Renal cortex interstitium (tissue), 11 donors: Measurements from ENCODE around the gene BTBD2. TPM values are rescaled to one million over a fixed set of nuclear protein-coding genes. Genes with fewer than 3 reads are reported as not detected.
A peak's percentile ranks its signal among the peaks of the same experiment; 100 is the strongest.
"Not testable (repeated sequence)": the region's sequence is repeated elsewhere in the genome, so short reads cannot be mapped to it uniquely, and the experiment has no call there.

Source experiments
- DNase-seq, 11 donors: peaks; one replicate each; pipeline ENCODE4 v3.0.0-alpha.2; 2013; ENCODE audit warnings: low read depth in 9 of 11, low spot score in 4 of 11; ENCODE audit errors: extremely low read depth in 1 of 11
- polyA plus RNA-seq, 3 donors: library from polyadenylated mRNA; unstranded; fragments of 120-200 nt; gene quantifications; one replicate each; pipeline ENCODE4 v1.2.1, GENCODE V29; 2013; ENCODE audit not compliant: insufficient read length in 3 of 3

BTBD2 gene
- polyA plus RNA-seq, 3 donors = 87.0 to 117 (median 105) TPM

DNA sequence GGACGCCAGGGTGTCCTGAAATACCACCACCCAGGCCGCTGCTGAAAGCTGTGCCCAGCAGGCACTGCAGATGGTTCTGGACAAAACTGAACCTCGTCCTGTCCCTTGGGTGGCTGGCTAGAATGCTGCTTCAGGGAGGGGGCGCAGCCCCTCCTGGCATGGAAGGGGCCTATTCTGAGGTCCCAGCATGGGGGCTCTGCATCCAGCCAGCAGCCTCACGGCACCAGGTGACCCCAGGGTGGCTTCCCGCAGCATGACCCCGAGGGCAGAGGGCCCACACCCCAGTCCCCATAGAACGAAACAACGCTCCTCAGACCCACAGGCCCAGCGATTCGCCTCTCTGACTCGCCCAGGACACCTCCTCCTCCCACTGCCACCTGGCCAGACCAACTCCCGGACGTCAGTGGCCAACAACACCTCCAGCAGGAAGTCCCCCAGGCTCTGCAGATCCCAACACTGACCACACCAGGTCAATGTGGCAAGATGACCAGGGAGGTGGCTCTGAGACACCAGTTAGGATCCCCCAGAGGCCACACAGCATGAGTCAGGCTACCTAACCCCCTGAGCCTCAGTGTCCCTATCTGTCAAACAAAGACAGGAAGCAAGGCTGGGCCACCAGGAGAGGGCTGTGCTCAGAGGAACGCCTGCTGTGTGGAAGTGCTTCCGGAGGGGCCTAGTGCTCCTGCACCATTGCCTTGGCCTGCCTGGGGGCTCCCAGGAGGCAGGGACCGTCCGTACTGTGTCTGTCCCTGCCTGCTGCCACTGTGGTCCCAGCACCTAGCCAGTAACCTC is 29.4 kb upstream of the BTBD2 start:
- no peak for DNase-seq

DNA sequence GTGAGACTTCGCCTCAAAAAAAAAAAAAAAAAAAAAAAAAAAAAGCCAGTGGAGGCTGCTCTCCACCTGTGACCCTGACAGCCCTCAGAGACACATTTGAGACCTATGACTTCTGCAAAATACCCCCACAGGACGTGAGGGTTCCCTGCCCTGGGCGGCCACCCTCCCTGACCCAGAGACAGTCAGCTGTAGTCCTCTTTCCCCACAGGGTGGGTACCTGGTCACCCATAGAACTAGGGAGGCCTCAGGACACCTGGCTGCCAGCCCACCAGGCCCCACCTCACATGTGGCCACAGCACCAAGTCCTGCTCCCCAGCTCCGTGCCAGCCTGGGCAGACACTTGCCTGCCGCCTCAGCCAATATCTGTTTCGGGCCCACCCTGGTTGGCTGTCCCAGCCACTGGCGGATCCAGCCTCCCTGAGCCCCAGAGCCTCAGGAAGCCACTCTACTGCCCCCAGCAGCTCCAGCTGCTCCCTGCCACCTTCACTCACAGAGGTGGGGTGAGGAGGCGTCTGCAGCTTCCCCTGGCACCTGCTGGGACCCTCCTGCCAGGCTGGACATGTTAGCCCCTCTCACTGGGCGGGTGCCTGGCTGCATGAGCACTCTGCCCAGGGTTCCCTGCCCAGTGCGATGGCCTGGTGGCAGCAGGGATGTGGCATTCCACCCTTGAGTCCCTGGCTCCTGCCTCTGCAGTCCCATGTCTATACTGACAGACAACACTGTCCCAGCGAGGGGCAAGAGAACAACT is 28.6 kb upstream of the BTBD2 start:
- no peak for DNase-seq

DNA sequence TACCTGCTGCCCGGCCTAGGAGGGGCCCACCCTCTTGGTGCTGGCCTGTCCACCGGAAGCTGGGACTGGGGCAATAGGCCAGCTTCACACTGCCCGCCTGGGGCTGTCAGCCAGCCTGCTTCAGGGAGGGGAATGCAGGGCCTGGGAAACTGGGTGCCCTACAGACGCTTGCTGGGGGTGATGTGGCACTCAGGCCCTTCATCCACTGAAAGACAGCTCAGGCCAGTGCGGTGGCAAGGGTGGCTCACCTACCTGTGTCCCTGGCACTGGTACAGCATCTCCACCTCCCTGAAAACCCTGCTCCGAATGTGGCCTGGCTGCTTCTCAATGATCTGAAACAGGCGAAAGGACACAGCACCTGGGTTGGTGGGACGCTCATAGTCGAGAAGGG is 27.7 kb upstream of the BTBD2 start:
- DNase-seq = no peak

DNA sequence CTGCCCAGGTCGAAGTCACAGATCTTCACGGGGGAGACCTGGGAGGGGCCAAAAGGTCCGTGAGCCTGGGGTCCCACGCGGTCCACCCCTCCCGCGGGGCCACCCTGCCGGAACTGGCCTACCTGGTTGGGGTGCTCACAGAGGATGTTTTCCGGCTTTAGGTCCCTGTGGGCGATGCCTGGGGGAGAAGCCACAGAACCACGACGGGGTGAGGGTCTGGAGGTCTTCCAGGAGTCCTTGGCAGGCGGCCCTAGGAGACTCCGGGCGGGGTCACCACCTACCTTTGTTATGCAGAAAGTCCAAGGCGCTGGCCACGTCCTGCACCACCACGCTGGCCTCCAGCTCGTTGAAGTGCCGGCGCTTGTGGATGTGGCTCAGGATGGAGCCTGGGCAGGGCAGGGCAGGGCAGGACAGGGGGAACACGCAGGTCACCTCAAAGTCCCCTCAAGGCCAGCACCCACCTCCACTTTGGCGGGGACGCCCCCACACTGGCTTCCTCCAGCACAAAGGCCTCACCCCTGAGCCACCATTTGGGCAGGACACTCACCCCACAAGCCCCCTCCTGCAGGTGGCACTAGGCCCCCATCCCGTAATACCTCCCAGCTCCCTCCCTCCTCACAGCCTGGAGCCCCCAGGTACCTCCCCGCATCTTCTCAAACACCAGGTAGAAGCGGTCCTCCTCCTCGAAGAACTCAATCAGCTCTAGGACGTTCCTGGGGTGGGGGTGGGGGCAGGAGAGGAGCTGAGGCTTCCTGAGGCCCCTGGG is 27.2 kb upstream of the BTBD2 start:
- DNase-seq = no peak

DNA sequence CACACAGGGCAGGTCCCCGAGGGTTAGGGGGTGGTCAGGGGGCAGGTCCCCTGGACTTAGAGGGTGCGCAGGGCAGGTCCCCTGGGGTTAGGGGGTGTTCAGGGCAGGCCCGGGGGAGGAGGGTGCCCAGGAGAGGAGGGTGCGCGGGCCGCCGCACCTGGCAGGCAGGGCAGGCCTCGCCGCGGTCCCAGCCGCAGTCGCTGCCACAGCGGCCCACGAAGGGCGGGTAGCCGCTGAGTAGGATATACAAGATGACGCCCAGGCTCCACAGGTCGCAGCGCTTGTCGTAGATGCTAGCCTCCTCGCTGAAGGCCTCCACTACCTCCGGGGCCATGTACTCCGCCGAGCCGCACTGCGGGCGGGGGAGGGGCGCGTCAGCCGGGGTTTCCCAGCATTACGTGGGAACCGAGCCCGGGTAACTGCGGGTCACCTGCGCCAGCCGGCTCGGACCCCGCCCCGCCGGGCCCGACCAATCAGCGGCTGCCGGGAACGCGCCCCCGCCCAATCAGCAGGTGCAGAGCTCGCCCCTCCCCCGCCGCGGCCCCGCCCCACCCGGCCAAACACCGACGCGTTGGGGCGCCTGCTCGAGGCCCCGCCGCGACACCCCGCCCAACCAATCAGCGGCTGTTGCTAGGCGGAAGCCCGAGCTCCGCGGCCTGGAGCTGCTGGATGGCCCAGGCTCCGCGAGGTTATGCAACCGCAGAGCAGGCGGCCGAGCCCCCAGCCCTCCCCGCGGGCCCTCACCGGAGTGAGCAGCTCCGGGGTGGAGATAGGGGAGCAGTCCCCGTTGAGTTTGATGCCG is 26.4 kb upstream of the BTBD2 start:
- DNase-seq = peak in 9 of 11 donors; percentile 68 to 92 (median 89)

DNA sequence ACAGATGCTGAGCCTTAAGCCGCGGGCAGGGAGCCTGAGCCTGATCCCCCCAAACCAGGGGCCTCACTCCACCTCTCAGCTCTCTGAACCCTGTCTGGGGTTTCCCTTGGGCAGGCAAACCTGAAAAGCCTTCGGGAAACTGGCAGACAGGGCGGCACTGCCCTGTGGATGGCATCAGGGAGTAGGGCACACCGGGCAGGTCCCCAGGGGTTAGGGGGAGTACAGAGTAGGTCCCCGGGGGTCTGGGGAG is 25.8 kb upstream of the BTBD2 start:
- no peak for DNase-seq

DNA sequence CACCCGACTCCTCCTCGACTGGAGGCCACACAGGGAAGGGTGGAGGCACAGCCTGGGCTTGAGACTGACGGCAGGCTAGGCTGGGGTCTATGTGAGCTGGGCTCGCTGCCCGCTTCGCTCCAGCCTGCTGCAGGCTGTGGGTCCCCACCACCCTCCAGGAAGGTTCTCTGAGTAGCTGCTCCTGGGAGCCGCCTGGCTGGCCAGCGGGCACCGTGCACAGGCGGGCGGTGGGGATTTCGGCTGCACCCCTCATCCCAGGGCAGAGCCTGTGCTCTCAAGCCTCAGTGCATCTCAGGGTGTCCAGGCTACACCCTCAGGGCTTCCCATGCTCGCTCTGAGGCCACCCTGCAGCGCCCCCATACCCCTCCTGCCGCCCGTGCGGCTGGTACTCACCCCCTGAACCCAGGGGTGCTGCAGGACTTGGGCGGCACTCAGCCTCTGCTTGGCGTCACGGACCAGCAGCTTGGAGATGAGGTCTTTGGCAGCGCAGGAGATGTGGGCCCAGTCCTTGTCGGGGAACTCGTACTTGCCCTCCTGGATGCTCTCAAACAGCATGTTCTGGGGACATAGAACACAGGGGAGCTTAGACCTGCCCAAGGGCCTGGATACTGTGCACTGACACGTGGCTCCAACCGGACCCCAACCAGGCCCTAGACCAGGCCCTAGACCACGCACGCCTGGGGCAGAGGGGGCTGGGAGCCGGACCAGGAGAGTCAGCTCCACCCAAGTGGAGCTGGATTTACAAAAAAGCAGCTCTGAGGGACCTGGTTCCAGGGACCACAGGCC is 25.3 kb upstream of the BTBD2 start:
- no peak for DNase-seq

DNA sequence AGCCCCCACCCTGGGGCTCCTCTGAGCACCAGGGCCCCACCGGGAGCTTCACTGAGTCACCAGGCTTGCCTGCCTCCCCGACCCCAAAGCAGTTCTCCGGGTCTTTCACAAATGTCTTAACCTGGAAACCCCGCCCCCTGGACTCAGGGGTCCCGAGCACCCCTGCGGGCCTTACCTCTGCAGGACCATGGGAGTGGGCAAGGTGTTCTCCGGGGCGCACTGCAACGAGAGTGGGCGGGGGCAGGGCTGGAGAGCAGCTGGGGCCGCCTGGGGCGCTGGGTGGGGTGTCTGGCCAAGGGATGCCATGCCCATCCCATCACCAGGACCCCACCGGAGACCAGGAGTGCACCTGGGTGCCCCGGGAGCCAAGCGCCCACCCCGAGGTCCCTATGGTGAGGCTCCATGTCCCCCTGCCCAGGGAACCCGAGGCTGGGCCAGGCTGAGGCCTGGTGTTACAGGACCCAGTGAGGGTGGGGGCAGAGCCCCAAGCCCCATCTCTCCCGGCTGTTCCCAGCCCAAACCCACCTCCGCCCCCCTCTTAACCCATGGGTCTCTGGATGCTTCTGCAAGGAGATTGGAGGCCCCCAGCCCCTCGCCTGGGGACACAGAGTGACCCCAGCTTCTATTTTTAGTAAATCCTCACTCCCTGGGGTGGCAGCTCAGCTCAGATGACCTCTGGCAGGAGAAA is 24.6 kb upstream of the BTBD2 start:
- no peak for DNase-seq

DNA sequence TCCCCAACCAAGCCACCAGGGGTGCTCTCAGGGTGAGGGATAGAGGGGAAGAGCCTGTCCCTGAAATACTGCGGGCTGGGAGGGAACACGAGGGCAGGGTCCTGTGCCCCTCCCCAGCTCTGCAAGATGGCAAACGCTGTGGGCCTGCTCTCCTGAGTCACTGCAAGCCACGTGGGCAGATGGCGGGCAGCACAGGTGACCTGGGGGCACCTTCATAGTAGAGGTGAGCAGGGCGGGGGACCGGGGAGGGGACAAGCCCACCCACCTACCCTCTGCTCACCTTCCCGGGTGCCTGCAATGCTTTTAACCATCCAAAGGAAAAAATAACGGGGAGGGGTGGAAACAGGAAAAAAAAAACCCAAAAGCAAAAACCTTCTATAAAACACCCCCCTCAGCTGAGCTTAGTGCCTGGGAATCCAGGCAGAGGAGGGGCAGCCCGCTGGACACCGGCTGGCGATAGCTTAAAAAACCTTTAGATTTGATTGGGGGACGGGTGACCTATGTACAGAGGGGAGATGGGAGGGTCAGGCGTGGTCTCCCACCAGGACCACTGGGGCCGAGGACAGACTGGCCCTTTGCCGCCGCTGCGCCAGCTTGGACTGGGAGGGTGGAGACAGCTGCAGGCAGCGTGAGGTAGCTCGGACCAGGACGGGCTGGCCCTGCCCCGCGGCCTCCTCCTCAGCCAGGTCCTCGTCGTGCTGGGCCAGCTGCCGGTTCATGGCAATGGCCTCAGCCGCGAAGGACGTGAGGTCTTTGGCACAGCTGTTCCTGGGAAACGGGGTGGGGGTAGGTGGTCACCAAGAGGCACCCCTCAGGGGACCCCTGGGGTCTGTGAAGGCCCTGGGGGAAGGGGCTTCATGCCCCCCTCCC is 23.8 kb upstream of the BTBD2 start:
- no peak for DNase-seq

DNA sequence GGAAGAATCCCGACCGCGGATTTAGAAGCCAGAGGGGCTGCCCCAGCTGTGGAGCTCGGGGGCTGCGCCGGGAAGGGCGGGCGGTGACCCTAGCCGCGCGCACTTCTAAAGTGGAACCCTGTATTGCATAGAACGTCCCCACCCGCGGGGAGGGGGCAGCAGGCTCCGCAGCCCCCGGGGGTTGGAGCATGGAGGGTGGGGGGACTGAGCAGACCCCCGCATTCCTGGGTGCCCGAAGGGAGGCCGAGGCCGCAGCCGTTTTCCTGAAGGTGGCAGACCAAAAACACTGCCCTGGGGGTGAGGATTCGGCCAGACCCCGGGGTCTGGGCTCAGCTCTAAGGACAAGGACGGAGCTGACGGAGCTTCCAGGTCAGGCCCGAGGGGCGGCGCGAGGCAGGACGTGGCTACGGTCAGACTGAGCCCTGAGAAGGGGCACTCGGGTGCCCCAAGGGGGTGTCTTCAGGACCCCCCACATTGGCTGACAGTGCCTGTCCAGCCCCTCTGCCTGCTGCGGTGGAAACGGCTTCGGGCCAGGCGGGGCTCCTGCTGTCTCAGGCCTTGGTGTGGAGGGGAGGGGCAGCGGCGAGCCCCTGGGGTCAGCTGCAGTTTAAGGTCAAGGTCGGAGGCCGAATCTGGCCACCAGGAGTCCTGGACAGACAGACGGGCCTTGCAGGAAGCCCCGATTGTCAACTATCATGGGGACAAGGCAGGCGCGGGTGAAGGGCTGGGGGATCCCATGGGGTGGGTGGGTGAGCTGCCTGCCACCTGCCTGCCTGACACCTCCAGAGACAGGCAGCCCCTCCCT is 23.0 kb upstream of the BTBD2 start:
- no peak for DNase-seq

DNA sequence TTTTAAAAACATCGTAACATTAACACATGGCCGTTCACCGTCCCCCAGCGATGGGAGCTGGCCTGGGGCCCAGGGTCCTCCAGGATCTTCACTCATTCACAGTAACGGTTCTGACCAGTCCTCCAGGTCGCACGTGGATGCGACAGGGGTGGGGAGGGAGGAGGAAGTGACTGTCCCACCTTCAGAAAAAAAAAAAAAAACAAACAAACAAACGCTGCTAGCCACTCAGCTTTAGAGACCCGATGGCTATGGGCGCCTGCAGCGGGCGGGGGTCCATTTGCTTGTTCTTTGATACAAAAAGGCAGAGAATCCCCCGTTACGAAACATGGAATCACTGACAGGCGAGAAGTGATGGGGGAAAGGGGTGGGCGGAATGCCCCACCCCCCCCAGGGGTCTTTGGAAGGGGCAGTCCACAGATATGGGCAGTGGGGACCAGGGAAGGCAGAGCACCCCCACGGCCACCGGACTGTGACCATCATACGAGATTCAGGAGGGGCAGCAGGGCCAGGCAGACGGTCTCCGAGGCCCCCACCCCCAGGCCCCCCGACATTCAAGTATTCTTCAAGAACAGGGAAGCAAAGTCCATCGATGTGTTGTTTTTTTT is 22.2 kb upstream of the BTBD2 start:
- no peak for DNase-seq

DNA sequence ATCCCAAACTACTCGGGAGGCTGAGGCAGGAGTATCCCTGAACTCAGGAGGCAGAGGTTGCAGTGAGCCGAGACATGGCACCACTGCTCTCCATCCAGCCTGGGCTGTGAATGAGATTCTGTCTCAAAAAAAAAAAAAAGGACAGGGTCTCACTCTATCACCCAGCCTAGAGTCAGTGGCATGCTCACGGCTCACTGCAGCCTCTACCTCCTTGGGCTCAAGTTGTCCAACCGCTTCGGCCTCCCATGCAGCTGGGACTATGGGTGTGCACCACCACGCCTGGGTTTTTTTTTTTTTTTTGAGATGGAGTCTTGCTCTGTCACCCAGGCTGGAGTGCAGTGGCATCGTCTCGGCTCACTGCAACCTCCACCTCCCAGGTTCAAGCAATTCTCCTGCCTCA is 20.9 kb upstream of the BTBD2 start:
- DNase-seq = no peak

DNA sequence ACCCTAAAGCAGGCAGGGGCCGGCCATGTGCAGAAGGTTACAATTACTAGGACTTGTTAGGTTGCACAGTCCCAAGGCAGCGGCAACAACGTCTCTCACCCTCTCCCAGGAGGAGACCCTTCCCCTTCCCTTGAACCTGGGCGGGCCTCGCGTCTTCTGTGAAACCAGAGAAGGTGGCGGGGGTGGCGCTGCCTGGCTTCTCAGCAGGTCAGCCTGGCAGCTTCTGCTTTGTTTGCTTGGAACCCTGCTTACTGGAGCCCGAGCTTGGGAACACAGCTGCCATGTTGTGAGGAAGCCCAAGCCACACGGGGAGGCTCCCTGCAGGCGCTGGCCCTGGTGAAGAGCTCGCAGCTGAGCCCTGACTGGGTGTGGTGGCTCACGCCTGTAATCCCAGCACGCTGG is 20.1 kb upstream of the BTBD2 start:
- no peak for DNase-seq

DNA sequence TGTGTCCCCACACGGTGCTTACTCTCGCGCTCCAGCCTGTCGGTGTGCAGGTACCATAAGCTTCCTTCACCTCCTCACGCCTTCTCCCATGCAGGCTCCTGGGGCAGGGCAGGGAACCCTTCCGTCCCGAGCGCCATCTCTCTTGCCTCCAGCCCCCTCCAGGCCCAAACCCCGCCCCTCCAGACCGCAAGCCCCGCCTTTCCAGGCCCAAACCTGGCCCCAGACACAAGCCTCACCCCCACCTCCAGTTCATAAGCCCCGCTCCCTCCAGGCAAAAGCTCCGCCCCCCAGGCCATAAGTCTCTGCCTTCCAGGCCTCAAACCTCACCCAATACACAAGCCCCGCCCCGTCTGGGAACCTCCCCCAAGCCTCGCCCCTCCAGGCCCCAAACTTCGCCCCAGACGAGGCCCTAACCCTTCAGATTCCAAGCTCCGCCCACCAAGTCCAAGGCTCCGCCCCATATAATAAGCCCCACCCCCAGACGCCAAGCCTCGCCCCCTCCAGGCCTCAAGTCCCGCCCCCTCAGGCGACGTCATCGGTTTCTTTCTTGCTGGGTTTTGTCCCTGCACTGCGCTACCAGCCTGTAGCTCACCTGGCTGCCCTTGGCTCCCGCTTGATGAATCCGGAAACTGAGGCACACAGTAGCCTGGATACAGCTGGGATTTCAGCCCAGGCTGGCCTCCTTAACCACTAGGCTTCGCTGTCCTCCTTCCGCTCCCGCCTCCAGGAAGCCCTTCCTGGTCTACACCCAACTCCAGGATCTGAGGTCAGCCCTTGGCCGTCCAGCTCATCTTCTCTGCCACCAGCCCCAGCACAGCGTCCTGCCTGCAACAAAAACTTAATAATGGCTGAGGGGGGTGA is 19.4 kb upstream of the BTBD2 start:
- no peak for DNase-seq

DNA sequence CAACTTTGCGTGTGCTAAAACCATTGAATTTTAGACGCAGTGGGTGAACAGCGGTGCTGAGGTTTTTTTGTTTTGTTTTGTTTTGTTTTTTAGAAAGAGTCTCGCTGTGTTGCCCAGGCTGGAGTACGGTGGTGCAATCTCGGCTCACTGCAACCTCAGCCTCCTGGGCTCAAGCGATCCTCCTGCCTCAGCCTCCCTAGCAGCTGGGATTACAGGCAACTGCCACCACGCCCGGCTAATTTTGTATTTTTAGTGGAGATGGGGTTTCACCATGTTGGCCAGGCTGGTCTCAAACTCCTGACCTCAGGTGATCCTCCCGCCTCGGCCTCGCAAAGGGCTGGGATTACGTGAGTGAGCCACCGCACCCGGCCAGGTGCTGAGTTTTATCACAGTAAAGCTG is 18.7 kb upstream of the BTBD2 start:
- DNase-seq = not testable (repeated sequence)
